ENCODE results near the gene SH2D1A. TPM values are rescaled to one million over a fixed set of nuclear protein-coding genes. Genes with fewer than 3 reads are reported as not detected.

The SH2D1A gene
- total RNA-seq: 0.47 TPM

GRCh38 chrX:124346117-124346876 is at the start of gene SH2D1A:
Gene SH2D1A (plus strand): TSS chrX:124346563. CDS start chrX:124346643, 80 bp downstream.

GRCh38 chrX:124332481-124333424 is 13.6 kb upstream of the SH2D1A start, which contains the start of gene TEX13D:
Gene TEX13D (plus strand): TSS chrX:124332660. CDS start chrX:124332918, 258 bp downstream.

Small RNA genes lying within 50 kb of the gene (small RNA-seq; reads per million reads assigned to genes)
- gene AL022718.1 (ENCODE audit: low replicate concordance): 0.07 reads per million

Other genes starting within 250 kb of the SH2D1A start
- gene TEX13D, start 13.9 kb upstream of the SH2D1A start, total RNA-seq: not detected

Data from metanephros (tissue), 2 donors.